ENCODE data around the gene RIPK4.

Gene RIPK4

DNA sequence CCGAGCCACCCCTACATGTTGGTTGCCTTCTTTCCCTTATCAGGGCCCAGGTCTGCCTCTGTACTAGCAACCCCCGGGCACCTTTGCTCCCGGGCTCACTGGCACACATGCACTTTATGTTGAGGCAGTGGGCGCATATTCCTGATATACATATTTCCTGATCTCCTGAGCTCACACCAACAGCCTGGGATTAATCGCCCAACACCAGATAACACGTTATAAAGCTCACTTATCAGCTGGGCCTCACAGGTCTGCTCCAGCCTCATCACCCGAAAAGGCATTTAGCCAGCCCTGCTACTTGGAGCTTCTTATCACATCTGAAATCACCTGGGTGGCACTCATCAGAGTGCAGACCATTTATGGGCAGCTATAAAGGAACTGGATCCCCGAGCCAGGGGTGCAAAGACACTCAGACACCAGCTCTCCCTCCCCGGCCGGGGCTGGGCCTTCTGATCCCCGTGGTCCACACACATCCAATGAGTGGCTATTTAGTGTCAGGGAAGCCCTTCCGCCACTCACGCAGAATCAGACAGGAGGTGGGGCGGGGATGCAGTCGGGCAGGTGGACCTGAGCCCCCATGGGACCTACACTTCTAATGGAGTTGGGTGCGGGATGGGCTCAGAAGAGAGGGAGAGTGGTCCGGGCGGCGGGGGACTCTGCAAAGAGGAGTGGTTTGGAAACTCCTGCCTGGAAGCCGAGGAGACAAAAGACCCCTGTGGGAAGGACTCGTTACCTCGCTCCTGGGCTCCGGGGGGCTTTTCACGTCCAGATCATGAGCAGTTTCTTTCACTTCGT lies 21.6 kb downstream of the RIPK4 start:
- no peak overlapping the region for H3K27ac ChIP-seq
- no peaks in the 10 kb centered on the region for H3K9me3 ChIP-seq (ENCODE audit: severe bottlenecking)
- peaks cover 44% of the 10 kb centered on the region for H3K36me3 ChIP-seq
- TF ChIP-seq, protein P1, sequence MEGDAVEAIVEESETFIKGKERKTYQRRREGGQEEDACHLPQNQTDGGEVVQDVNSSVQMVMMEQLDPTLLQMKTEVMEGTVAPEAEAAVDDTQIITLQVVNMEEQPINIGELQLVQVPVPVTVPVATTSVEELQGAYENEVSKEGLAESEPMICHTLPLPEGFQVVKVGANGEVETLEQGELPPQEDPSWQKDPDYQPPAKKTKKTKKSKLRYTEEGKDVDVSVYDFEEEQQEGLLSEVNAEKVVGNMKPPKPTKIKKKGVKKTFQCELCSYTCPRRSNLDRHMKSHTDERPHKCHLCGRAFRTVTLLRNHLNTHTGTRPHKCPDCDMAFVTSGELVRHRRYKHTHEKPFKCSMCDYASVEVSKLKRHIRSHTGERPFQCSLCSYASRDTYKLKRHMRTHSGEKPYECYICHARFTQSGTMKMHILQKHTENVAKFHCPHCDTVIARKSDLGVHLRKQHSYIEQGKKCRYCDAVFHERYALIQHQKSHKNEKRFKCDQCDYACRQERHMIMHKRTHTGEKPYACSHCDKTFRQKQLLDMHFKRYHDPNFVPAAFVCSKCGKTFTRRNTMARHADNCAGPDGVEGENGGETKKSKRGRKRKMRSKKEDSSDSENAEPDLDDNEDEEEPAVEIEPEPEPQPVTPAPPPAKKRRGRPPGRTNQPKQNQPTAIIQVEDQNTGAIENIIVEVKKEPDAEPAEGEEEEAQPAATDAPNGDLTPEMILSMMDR (IDR thresholded peaks at IDR 0.05; ENCODE audit: low read depth, low read length): no peak
- H3K27me3 ChIP-seq (ENCODE audit: insufficient read depth, low read depth, severe bottlenecking): no peaks in the 10 kb centered on the region
- no peak for DNase-seq
- H3K4me3 ChIP-seq (ENCODE audit: low read depth, low read length): no peak overlapping the region

DNA sequence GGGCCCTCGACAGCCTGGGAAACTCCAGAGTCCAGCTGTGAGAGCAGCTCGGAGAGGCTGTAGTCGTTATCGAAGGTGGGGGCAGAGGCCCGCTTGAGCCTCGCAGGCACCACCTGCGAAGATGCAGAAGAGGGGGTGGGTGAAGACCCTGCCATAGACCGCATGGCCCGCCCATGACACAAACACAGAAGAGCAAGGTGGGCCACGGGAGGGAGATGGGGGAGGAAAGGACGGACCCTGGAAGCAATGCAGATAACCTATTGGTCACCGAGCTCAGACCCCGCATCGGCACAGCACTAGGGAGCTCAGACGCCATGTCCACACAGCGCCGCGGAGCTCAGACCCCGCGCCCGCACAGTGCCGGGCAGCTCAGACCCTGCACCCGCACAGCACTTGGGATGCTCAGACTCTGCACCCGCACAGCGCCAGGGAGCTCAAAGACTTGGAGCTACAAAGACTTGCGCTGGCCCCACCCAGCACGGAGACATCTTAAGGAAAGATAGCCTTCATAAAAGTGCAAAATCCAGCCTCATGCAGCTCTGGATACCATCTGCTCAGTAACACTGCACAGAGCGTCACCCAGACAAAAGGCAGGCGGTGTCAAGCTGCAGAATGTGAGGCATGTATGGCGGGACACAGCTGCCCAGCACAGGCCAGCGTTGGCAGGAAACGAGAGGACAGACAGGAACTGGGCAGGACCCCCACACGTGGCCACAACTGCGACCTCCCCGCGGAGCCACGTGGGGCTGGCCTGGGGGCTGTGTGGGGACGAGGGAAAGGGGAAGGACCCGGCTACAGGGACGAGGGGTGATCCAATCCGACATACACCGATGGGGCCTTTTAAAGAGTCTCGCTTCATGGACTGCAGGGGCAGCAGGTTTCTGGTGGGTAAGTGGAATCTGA lies 22.6 kb downstream of the RIPK4 start:
- Histone ChIP-seq H3K9me3 (ENCODE audit: severe bottlenecking) (no peaks in the 10 kb centered on the region), H3K4me3 (ENCODE audit: low read depth, low read length) (no peak overlapping the region), H3K27ac (no peak overlapping the region), H3K27me3 (ENCODE audit: insufficient read depth, low read depth, severe bottlenecking) (no peaks in the 10 kb centered on the region), H3K36me3 (peaks cover 44% of the 10 kb centered on the region)
- TF ChIP-seq, protein P1 (IDR thresholded peaks at IDR 0.05; ENCODE audit: low read depth, low read length): no peak
- DNase-seq: no peak

DNA sequence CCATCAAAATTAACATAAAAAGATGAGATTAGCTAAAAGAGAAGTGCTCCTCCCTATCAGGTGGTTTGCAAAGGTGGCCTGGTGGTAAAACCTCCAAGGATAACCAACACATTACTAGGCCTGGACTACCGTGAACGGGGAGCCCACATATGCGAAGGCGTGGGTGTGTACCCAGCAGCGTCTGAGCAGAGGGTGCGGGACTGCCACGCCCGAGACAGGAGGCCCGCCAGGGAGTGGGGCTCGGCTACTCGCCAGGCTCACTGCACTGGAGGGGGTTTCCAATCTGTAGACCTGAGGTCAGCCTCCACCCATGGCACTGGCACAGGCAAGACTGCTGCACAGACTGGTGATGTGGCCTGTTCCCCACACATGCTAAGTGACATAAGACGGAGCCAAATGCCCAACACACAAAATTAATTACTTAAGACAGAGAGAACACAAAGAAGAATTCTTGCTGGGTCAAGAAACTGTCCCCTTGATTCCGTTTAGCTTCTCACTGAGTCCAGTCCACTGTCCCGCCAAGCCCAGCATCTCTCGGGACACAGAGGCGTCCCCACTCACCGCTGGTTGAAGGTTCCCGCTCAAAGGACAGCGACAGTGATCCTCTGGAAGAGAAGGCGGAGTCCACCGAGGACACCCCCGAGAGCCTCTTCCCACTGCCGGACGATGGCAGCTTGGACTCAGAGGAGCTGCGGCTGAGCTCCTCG lies 23.4 kb downstream of the RIPK4 start:
- Histone ChIP-seq H3K9me3 (ENCODE audit: severe bottlenecking) (no peaks in the 10 kb centered on the region), H3K27ac (no peak overlapping the region), H3K27me3 (ENCODE audit: insufficient read depth, low read depth, severe bottlenecking) (no peaks in the 10 kb centered on the region), H3K36me3 (peaks cover 39% of the 10 kb centered on the region), H3K4me3 (ENCODE audit: low read depth, low read length) (no peak overlapping the region)
- TF ChIP-seq, protein P1 (IDR thresholded peaks at IDR 0.05; ENCODE audit: low read depth, low read length): no peak
- no peak for DNase-seq

DNA sequence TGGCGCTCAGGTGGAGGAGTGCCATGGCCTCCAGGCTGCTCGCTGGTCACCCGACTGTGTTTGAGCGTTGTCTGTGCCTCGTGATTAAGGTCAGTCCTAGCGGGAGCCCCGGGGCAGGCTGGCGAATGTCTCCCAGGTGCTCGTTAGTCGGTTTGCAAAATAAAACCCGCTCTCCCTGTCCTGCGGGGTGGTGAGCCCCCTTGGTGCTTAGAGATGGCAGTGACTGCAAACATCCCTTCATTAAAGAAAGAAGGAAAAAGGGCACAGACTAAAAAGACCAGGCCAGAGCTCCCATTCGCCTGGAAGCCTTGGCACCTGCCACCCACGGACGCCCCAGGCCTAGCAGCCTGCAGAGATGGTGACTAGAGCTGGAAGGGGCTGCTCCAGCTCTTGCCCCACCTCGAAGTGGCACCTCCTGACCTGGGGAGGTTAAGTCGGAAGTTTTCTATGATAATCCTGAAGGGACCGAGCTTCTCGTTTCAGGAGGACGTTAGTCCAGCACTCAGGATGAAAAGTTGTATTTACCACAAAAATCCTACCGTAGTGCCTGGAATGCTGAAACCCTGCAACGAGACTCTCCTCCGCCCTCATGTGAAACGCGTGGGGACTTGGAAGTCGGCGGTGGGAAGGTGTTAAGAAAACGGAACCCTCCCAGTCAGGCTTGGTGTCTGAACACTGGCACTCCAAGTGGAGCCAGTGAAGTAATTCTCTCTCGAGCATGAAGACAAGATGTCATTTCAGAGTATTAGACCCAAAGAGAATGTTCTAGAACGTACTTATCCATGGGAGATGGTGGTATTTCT lies 24.6 kb downstream of the RIPK4 start:
- Histone ChIP-seq H3K36me3 (peaks cover 44% of the 10 kb centered on the region), H3K4me3 (ENCODE audit: low read depth, low read length) (no peak overlapping the region), H3K27ac (no peak overlapping the region), H3K9me3 (ENCODE audit: severe bottlenecking) (peaks cover 12% of the 10 kb centered on the region), H3K27me3 (ENCODE audit: insufficient read depth, low read depth, severe bottlenecking) (no peaks in the 10 kb centered on the region)
- TF ChIP-seq, protein P1 (IDR thresholded peaks at IDR 0.05; ENCODE audit: low read depth, low read length): no peak
- no peak for DNase-seq
